CD4-positive, alpha-beta T cell (primary cell): Measurements from ENCODE around the gene ZNF621. TPM values are rescaled to one million over a fixed set of nuclear protein-coding genes. Genes with fewer than 3 reads are reported as not detected.
A peak's percentile ranks its signal among the peaks of the same experiment; 100 is the strongest.

Source experiments
- ATAC-seq: fragments of 200-7000 bp; cut with Tn5 transposase; one replicate; pipeline ENCODE4 v1.10.0; 2022; ENCODE audit warnings: mild to moderate bottlenecking; ENCODE audit not compliant: poor library complexity
- CTCF ChIA-PET: fragments of 350-600 bp; sonication (Branson Sonifier 250); formaldehyde crosslinking; loops from one replicate; lab custom pipeline; 2021; ENCODE audit warnings: antibody characterized with exemption, inconsistent platforms; lab: Charles Lee
- POLR2A ChIA-PET: fragments of 350-600 bp; sonication (Branson Sonifier 250); formaldehyde crosslinking; loops from one replicate; lab custom pipeline; 2021; ENCODE audit warnings: antibody characterized with exemption, inconsistent platforms; lab: Charles Lee
- DNase-seq, 14 experiments: peaks; one replicate each; pipeline ENCODE4 v3.0.0-alpha.2; 2013 to 2020; ENCODE audit warnings: mixed read lengths in 2 of 14
- H3K27ac ChIP-seq, 2 donors: one replicate each; pipeline versions ENCODE4 v1.5.1 to v1.7.0; 2013; ENCODE audit warnings: low read length in 2 of 2, low read depth in 1 of 2, mild to moderate bottlenecking in 1 of 2
- H3K27me3 ChIP-seq, 2 experiments: 1 replicate in 1 of 2; 2 replicates in 1 of 2; pipeline versions ENCODE4 v1.6.1 to v1.7.0; 2013; ENCODE audit warnings: low read length in 2 of 2, control low read depth in 1 of 2, mild to moderate bottlenecking in 1 of 2, moderate library complexity in 1 of 2; ENCODE audit not compliant: insufficient read depth in 2 of 2, control insufficient read depth in 1 of 2
- H3K36me3 ChIP-seq: one replicate; pipeline ENCODE4 v1.6.1; 2013; ENCODE audit warnings: low read length, control low read depth; ENCODE audit not compliant: insufficient read depth
- H3K4me1 ChIP-seq: one replicate; pipeline ENCODE4 v1.6.1; 2013; ENCODE audit warnings: low read length, control low read depth; ENCODE audit not compliant: insufficient read depth
- H3K4me3 ChIP-seq: one replicate; pipeline ENCODE4 v1.5.1; 2013; ENCODE audit warnings: mild to moderate bottlenecking, low read length, moderate library complexity
- H3K9me3 ChIP-seq, 2 experiments: 1 replicate in 1 of 2; 2 replicates in 1 of 2; pipeline versions ENCODE4 v1.6.1 to v1.7.0; 2013; ENCODE audit warnings: low read length in 2 of 2, mild to moderate bottlenecking in 2 of 2, control low read depth in 1 of 2, moderate library complexity in 1 of 2; ENCODE audit not compliant: control insufficient read depth in 1 of 2, insufficient read depth in 1 of 2
- H3K27ac Mint-ChIP-seq: one replicate; pipeline ENCODE4 v1.8.0; 2020; ENCODE audit warnings: mixed read lengths
- H3K27me3 Mint-ChIP-seq: one replicate; pipeline ENCODE4 v1.8.0; 2021; ENCODE audit warnings: mixed read lengths
- H3K36me3 Mint-ChIP-seq: one replicate; pipeline ENCODE4 v1.8.0; 2021; ENCODE audit warnings: low read depth, mixed read lengths
- H3K4me1 Mint-ChIP-seq: one replicate; pipeline ENCODE4 v1.8.0; 2021; ENCODE audit warnings: low read depth, mixed read lengths
- H3K4me3 Mint-ChIP-seq: one replicate; pipeline ENCODE4 v1.8.0; 2020; ENCODE audit warnings: mild to moderate bottlenecking, mixed read lengths
- H3K9me3 Mint-ChIP-seq: one replicate; pipeline ENCODE4 v1.8.0; 2020; ENCODE audit warnings: mixed read lengths
- intact Hi-C, 2 experiments: fragments of 100-400 bp; cut with DNase I in 1 of 2; cut with micrococcal nuclease in 1 of 2; formaldehyde crosslinking; loops; one replicate each; pipeline versions ENCODE4 v1.15.1 to v1.9.0; 2023 to 2025; cut with DNase I, micrococcal nuclease
- total RNA-seq, 174 experiments: library from RNA in 2 of 174; stranded (reverse) in 2 of 174; gene quantifications; one replicate each; pipeline ENCODE4 v1.2.3 and lab custom pipeline; 2021 to 2026
- TF ChIP-seq, protein P1 (sequence below): fragments of 200-600 bp; IDR thresholded peaks from one replicate; pipeline ENCODE4 v1.8.0; 2022; ENCODE audit warnings: antibody characterized with exemption, mild to moderate bottlenecking

ZNF621 gene
- total RNA-seq, 2 experiments from 2014 or later = 8.6 to 8.8 TPM

DNA sequence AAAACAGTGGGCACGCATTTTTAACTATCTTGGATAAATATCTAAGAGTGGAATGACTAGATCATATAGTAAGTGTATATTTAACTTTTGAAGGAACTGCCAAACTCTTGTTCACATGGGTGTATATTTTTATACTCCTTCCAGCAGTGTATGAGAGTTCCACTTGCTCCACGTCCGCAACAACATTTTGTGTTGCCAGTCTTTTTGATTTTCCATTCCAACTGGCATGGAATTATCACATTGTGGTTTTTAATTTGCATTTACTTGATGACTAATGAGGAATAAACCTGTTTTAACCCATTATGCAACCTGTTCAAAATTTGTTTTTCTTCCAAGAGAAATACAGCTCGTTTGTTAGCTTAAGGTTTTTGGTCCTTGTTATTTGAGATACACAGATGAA lies 51.6 kb downstream of the ZNF621 start:
- ATAC-seq = no peak
- H3K36me3 ChIP-seq = no peaks in the 10 kb centered on the region
- ChIA-PET CTCF (no interaction called here), POLR2A (no interaction called here)
- H3K27me3 ChIP-seq = peaks cover 0 to 5% of the 10 kb centered on the region in 2 experiments
- H3K27ac ChIP-seq = no peak overlapping the region
- H3K4me3 ChIP-seq = no peak overlapping the region
- Mint-ChIP-seq H3K27ac (no peak overlapping the region), H3K4me3 (no peak overlapping the region), H3K27me3 (peaks cover 21% of the 10 kb centered on the region), H3K4me1 (no peaks in the 10 kb centered on the region), H3K36me3 (no peaks in the 10 kb centered on the region), H3K9me3 (no peaks in the 10 kb centered on the region)
- intact Hi-C loops = no loop called here
- no peaks in the 10 kb centered on the region for H3K9me3 ChIP-seq
- peaks cover 3% of the 10 kb centered on the region for H3K4me1 ChIP-seq
- DNase-seq = no peak
- TF ChIP-seq, protein P1, sequence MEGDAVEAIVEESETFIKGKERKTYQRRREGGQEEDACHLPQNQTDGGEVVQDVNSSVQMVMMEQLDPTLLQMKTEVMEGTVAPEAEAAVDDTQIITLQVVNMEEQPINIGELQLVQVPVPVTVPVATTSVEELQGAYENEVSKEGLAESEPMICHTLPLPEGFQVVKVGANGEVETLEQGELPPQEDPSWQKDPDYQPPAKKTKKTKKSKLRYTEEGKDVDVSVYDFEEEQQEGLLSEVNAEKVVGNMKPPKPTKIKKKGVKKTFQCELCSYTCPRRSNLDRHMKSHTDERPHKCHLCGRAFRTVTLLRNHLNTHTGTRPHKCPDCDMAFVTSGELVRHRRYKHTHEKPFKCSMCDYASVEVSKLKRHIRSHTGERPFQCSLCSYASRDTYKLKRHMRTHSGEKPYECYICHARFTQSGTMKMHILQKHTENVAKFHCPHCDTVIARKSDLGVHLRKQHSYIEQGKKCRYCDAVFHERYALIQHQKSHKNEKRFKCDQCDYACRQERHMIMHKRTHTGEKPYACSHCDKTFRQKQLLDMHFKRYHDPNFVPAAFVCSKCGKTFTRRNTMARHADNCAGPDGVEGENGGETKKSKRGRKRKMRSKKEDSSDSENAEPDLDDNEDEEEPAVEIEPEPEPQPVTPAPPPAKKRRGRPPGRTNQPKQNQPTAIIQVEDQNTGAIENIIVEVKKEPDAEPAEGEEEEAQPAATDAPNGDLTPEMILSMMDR = no peak

DNA sequence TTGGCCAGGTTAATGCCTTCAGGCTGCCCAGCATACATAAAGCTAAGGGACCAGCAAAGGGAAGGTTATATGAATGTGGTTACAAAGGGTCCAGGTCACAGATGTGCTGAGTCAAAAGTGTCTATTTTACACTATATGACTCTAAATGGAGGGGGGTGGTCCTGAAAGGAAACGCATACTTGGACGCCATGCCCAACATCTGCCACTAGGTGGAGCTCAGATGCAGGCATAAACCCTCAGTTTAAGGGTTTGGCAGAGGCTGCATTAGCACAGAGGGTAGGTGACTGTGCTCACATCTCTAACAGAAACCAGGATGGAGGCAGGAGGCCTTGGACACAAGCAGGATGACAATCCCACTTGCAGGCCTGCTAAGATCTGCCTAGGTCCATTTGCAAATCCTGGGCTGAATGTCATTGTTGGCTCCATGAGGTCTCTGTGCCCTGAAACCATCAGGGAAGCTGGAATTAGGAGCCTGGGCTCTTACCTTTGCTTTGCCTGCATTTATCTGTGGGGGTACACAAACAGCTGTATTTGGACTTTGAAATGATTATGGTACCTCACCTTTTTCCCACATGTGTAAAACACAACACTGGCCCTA lies 55.8 kb downstream of the ZNF621 start:
- Histone ChIP-seq H3K9me3 (no peaks in the 10 kb centered on the region), H3K27me3 (peaks cover 0 to 2% of the 10 kb centered on the region in 2 experiments), H3K4me3 (no peak overlapping the region), H3K4me1 (peaks cover 3% of the 10 kb centered on the region), H3K27ac (no peak overlapping the region), H3K36me3 (no peaks in the 10 kb centered on the region)
- ChIA-PET POLR2A (no interaction called here), CTCF (interaction anchor here (0.7 to 1.6 kb wide), 10 partner anchors 9 to 1857 kb away, joined by 3 to 8 read pairs (median 3); no protein-coding TSS in a partner anchor)
- no peaks in the 10 kb centered on the region for H3K36me3 Mint-ChIP-seq
- H3K4me3 Mint-ChIP-seq = no peak overlapping the region
- H3K9me3 Mint-ChIP-seq = no peaks in the 10 kb centered on the region
- DNase-seq (peak; percentile 38 to 75 (median 49)), ATAC-seq (peak; percentile 76)
- no peak overlapping the region for H3K27ac Mint-ChIP-seq
- H3K4me1 Mint-ChIP-seq = no peaks in the 10 kb centered on the region
- intact Hi-C loops = loop anchor here (1.0 to 10.0 kb wide), 7 partner anchors 252 to 1864 kb away; no protein-coding TSS in a partner anchor
- TF ChIP-seq, protein P1 = peak; percentile 89
- peaks cover 8% of the 10 kb centered on the region for H3K27me3 Mint-ChIP-seq

DNA sequence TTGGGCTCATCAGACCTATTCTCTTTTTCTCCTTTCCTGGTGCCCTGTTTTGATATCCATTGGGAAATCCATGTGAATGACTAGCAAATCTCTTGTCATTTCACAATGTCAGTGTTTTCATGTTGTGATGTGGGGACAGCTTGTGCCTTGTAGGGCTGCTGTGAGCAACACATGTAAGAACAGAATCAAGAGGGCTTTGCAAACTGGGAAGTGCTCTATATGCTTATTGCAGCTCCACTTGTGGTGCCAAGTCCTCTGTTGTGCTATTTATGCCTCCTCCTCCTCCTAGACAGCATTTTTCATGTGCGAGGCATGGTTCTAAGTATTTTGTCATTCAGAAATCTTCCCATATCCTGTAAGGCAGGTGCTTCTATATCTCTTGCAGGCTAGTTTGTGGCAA lies 56.4 kb downstream of the ZNF621 start:
- Mint-ChIP-seq H3K36me3 (no peaks in the 10 kb centered on the region), H3K4me3 (no peak overlapping the region), H3K27ac (no peak overlapping the region), H3K9me3 (no peaks in the 10 kb centered on the region), H3K4me1 (no peaks in the 10 kb centered on the region), H3K27me3 (peaks cover 7% of the 10 kb centered on the region)
- H3K9me3 ChIP-seq = no peaks in the 10 kb centered on the region
- intact Hi-C loops = loop anchor here (2.0 to 10.0 kb wide), 4 partner anchors 252 to 1864 kb away; no protein-coding TSS in a partner anchor
- no peaks in the 10 kb centered on the region for H3K36me3 ChIP-seq
- ATAC-seq (no peak), DNase-seq (no peak)
- no peak overlapping the region for H3K4me3 ChIP-seq
- peaks cover 0 to 2% of the 10 kb centered on the region in 2 experiments for H3K27me3 ChIP-seq
- no peak overlapping the region for H3K27ac ChIP-seq
- ChIA-PET CTCF (interaction anchor here (0.7 to 1.6 kb wide), 9 partner anchors 14 to 1857 kb away, joined by 3 to 8 read pairs (median 3); no protein-coding TSS in a partner anchor), POLR2A (no interaction called here)
- H3K4me1 ChIP-seq = peaks cover 3% of the 10 kb centered on the region
- TF ChIP-seq, protein P1 = no peak
